ENCODE results near the gene PRUNE2. TPM values are rescaled to one million over a fixed set of nuclear protein-coding genes. Genes with fewer than 3 reads are reported as not detected.

The PRUNE2 gene
- total RNA-seq, 2 experiments from 2014 or later = 0.38 to 0.72 TPM

GRCh38 chr9:76665458-76665857 lies 240.5 kb downstream of the PRUNE2 start:
- no peaks in the 10 kb centered on the region for H3K36me3 Mint-ChIP-seq (ENCODE audit: low read depth)
- DNase-seq (no peak), ATAC-seq (no peak)
- H3K27me3 Mint-ChIP-seq = peaks cover 5% of the 10 kb centered on the region
- no peak overlapping the region for H3K27ac Mint-ChIP-seq
- no peak overlapping the region for H3K4me3 Mint-ChIP-seq
- POLR2A ChIA-PET = no interaction called here
- CTCF ChIA-PET = interaction anchor here (0.7 kb wide), 1 partner anchor 221 kb away, joined by 3 read pairs; no protein-coding TSS in a partner anchor
- intact Hi-C loops (cut with micrococcal nuclease) = no loop called here
- TF ChIP-seq, protein P1, sequence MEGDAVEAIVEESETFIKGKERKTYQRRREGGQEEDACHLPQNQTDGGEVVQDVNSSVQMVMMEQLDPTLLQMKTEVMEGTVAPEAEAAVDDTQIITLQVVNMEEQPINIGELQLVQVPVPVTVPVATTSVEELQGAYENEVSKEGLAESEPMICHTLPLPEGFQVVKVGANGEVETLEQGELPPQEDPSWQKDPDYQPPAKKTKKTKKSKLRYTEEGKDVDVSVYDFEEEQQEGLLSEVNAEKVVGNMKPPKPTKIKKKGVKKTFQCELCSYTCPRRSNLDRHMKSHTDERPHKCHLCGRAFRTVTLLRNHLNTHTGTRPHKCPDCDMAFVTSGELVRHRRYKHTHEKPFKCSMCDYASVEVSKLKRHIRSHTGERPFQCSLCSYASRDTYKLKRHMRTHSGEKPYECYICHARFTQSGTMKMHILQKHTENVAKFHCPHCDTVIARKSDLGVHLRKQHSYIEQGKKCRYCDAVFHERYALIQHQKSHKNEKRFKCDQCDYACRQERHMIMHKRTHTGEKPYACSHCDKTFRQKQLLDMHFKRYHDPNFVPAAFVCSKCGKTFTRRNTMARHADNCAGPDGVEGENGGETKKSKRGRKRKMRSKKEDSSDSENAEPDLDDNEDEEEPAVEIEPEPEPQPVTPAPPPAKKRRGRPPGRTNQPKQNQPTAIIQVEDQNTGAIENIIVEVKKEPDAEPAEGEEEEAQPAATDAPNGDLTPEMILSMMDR (IDR thresholded peaks at IDR 0.05) = no peak
- peaks cover 6% of the 10 kb centered on the region for H3K4me1 Mint-ChIP-seq (ENCODE audit: low read depth)
- no peaks in the 10 kb centered on the region for H3K9me3 Mint-ChIP-seq

DNA sequence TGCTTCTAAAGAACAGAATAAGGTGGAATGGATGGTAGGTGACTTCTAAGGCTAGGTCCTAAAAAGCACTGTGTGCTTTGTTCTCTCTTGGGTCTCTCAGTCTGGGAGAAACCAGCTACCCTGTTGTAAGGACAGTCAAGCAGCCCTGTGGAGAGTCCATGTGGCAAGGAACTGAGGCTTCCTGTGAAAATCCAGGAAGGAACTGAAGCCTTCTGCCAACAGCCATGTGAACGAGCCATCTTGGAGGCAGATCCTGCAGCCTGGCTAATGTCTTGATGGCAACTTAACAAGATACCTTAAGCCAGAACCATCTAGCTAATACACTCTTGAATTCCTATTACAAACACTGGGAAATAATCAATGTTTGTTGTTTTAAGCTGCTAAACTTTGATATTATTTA lies 241.8 kb downstream of the PRUNE2 start:
- H3K9me3 Mint-ChIP-seq = no peaks in the 10 kb centered on the region
- intact Hi-C loops (cut with micrococcal nuclease) = loop anchor here (5.0 kb wide), 1 partner anchor 38 kb away; no protein-coding TSS in a partner anchor
- CTCF ChIA-PET = interaction anchor here (0.9 to 1.6 kb wide), 4 partner anchors 37 to 146 kb away, joined by 3 to 4 read pairs (median 4); no protein-coding TSS in a partner anchor

GRCh38 chr9:76662476-76663281 lies 243.2 kb downstream of the PRUNE2 start:
- intact Hi-C loops (cut with micrococcal nuclease) = loop anchor here (5.0 kb wide), 1 partner anchor 40 kb away; no protein-coding TSS in a partner anchor
- TF ChIP-seq, protein P1 (IDR thresholded peaks at IDR 0.05) = no peak
- Mint-ChIP-seq H3K4me3 (no peak overlapping the region), H3K36me3 (ENCODE audit: low read depth) (no peaks in the 10 kb centered on the region), H3K9me3 (no peaks in the 10 kb centered on the region), H3K27me3 (peaks cover 5% of the 10 kb centered on the region), H3K27ac (no peak overlapping the region), H3K4me1 (ENCODE audit: low read depth) (peaks cover 10% of the 10 kb centered on the region)
- ChIA-PET POLR2A (no interaction called here), CTCF (interaction anchor here (1.2 to 1.6 kb wide), 4 partner anchors 39 to 206 kb away, joined by 3 to 4 read pairs (median 4); no protein-coding TSS in a partner anchor)
- no peak for DNase-seq
- no peak for ATAC-seq

More for the DNA sequence above, 241.8 kb downstream of the PRUNE2 start:
- ATAC-seq = no peak
- Mint-ChIP-seq H3K27ac (no peak overlapping the region), H3K36me3 (ENCODE audit: low read depth) (no peaks in the 10 kb centered on the region), H3K4me3 (no peak overlapping the region), H3K27me3 (peaks cover 5% of the 10 kb centered on the region), H3K4me1 (ENCODE audit: low read depth) (peaks cover 6% of the 10 kb centered on the region)
- no peak for DNase-seq
- TF ChIP-seq, protein P1 (IDR thresholded peaks at IDR 0.05) = no peak
- POLR2A ChIA-PET = no interaction called here

DNA sequence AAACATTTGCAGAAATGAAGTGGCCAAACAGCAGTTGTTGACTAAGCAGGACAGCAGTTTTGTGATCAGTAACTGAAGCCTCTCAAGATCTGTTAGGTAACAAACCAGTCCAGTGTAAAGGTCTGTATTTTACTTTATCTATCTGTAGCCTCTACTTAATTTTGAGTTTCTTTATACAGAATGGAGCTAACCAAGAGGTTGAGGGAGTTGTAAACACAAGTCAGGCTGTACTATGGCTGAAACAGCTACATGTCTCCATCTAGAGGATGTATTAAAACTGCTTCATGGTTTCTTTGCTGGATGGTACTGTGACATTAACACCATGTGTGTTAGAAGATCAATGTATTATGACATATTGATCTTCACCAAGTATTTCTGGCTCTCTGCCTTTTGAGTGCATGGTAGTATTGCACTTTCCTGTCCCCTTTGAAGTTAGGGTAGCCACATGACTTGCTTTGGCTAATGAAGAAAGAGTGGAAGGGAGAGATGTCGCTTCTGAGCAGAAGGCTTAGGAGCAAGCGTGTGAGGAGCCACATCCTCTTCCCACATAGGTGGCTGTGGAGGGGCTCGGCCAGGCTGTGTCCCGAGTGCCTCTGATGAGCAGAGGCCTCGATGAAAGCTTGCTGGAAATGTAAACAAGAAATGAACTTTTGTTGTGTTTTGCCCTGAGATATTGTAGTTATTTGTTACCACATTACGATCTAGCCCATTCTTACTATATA lies 247.2 kb downstream of the PRUNE2 start:
- intact Hi-C loops (cut with micrococcal nuclease) = loop anchor here (1.0 to 10.0 kb wide), 2 partner anchors 84 to 211 kb away; no protein-coding TSS in a partner anchor
- peak; percentile 88 for ATAC-seq
- Mint-ChIP-seq H3K27me3 (peaks cover 5% of the 10 kb centered on the region), H3K36me3 (ENCODE audit: low read depth) (no peaks in the 10 kb centered on the region), H3K4me3 (no peak overlapping the region), H3K27ac (no peak overlapping the region), H3K4me1 (ENCODE audit: low read depth) (peaks cover 29% of the 10 kb centered on the region), H3K9me3 (no peaks in the 10 kb centered on the region)
- ChIA-PET POLR2A (no interaction called here), CTCF (interaction anchor here (0.5 to 2.9 kb wide), 21 partner anchors 9 to 272 kb away, joined by 3 to 19 read pairs (median 4); partner anchors contain the start of genes GCNT1 and RFK)
- DNase-seq = no peak
- TF ChIP-seq, protein P1 (IDR thresholded peaks at IDR 0.05) = peak; percentile 70

All from activated CD8-positive, alpha-beta T cell treated with anti-CD3 and anti-CD28 coated beads for 36 hours (primary cell).